A549 (cell line): Measurements from ENCODE around the gene RAB13.

ENCODE experiments used
- BHLHE40 ChIP-seq: IDR thresholded peaks from 2 replicates; pipeline ENCODE4 v1.6.1; 2012; ENCODE audit warnings: low read depth, low read length, inconsistent platforms
- JUNB ChIP-seq: fragments of >200 bp; sonication (Bioruptor Twin); formaldehyde crosslinking; IDR thresholded peaks from 2 replicates; pipeline ENCODE4 v1.6.1; 2016
- RAD21 ChIP-seq, 2 experiments: fragments of >200 bp in 1 of 2; sonication (Bioruptor Twin) in 1 of 2; formaldehyde crosslinking in 1 of 2; IDR thresholded peaks in 1 of 2; conservative IDR thresholded peaks in 1 of 2; 2 replicates in 1 of 2; 3 replicates in 1 of 2; pipeline ENCODE4 v1.6.1; 2012 to 2018; ENCODE audit warnings: inconsistent platforms in 1 of 2
- TF ChIP-seq, protein P1 (sequence below): fragments of >200 bp; sonication (Bioruptor Twin); formaldehyde crosslinking; IDR thresholded peaks from 3 replicates; pipeline ENCODE4 v1.5.1; 2016
- TF ChIP-seq, protein P2 (sequence below): fragments of 200-600 bp; sonication (generic); IDR thresholded peaks from 2 replicates; pipeline ENCODE4 v1.6.1; 2016; ENCODE audit warnings: antibody characterized with exemption, mild to moderate bottlenecking, moderate library complexity
- TF ChIP-seq, protein P3 (sequence below): fragments of 250-450 bp; sonication (Bioruptor Pico); IDR thresholded peaks from 2 replicates; pipeline ENCODE4 v1.5.0; 2021; ENCODE audit warnings: mild to moderate bottlenecking, moderate library complexity, borderline replicate concordance
- TF ChIP-seq, protein P4 (sequence below): fragments of 450-650 bp; IDR thresholded peaks from 2 replicates; pipeline ENCODE4 v1.6.1; 2014; ENCODE audit warnings: antibody characterized with exemption

DNA sequence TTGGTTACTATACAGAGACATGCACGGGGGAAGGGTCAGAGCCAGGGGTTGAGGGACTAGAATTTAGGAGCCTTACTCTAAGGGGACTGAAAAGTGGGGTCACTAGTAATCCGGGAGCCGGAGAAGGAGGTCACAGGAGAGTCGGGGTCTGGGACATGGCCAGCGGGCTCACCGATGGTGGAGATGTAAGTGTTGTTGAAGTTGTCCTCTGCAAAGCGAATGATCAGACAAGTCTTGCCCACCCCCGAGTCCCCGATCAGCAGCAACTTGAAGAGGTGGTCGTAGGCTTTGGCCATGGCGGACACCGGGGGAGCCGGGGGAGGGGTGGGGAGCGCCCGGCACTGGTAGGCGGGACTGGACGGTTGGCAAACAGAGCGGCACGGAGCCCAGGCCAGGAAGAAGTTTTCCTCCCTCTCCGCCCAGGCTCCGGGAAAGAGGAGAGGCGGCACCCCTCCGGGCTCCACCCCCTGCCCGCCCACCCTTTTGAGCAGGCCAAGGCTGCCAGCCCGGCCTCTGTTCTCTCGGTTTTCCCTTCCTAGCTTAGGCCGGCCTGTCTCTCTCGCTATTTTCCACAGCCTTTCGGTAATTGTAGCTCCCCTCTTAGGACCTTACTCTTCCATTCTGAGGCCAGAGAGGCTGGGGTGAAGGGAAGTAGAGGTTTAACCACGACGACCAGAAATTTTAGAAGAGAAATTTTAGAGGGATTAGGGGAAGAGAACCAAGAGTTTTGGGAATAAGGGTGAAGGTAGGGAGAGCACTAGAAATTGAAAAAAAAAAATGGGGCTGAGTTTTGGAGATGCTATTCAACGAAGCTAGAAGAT lies at the start of gene RAB13:
- TF ChIP-seq, protein P1, sequence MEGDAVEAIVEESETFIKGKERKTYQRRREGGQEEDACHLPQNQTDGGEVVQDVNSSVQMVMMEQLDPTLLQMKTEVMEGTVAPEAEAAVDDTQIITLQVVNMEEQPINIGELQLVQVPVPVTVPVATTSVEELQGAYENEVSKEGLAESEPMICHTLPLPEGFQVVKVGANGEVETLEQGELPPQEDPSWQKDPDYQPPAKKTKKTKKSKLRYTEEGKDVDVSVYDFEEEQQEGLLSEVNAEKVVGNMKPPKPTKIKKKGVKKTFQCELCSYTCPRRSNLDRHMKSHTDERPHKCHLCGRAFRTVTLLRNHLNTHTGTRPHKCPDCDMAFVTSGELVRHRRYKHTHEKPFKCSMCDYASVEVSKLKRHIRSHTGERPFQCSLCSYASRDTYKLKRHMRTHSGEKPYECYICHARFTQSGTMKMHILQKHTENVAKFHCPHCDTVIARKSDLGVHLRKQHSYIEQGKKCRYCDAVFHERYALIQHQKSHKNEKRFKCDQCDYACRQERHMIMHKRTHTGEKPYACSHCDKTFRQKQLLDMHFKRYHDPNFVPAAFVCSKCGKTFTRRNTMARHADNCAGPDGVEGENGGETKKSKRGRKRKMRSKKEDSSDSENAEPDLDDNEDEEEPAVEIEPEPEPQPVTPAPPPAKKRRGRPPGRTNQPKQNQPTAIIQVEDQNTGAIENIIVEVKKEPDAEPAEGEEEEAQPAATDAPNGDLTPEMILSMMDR = no peak
- TF ChIP-seq, protein P2, sequence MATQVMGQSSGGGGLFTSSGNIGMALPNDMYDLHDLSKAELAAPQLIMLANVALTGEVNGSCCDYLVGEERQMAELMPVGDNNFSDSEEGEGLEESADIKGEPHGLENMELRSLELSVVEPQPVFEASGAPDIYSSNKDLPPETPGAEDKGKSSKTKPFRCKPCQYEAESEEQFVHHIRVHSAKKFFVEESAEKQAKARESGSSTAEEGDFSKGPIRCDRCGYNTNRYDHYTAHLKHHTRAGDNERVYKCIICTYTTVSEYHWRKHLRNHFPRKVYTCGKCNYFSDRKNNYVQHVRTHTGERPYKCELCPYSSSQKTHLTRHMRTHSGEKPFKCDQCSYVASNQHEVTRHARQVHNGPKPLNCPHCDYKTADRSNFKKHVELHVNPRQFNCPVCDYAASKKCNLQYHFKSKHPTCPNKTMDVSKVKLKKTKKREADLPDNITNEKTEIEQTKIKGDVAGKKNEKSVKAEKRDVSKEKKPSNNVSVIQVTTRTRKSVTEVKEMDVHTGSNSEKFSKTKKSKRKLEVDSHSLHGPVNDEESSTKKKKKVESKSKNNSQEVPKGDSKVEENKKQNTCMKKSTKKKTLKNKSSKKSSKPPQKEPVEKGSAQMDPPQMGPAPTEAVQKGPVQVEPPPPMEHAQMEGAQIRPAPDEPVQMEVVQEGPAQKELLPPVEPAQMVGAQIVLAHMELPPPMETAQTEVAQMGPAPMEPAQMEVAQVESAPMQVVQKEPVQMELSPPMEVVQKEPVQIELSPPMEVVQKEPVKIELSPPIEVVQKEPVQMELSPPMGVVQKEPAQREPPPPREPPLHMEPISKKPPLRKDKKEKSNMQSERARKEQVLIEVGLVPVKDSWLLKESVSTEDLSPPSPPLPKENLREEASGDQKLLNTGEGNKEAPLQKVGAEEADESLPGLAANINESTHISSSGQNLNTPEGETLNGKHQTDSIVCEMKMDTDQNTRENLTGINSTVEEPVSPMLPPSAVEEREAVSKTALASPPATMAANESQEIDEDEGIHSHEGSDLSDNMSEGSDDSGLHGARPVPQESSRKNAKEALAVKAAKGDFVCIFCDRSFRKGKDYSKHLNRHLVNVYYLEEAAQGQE = no peak
- TF ChIP-seq, protein P3, sequence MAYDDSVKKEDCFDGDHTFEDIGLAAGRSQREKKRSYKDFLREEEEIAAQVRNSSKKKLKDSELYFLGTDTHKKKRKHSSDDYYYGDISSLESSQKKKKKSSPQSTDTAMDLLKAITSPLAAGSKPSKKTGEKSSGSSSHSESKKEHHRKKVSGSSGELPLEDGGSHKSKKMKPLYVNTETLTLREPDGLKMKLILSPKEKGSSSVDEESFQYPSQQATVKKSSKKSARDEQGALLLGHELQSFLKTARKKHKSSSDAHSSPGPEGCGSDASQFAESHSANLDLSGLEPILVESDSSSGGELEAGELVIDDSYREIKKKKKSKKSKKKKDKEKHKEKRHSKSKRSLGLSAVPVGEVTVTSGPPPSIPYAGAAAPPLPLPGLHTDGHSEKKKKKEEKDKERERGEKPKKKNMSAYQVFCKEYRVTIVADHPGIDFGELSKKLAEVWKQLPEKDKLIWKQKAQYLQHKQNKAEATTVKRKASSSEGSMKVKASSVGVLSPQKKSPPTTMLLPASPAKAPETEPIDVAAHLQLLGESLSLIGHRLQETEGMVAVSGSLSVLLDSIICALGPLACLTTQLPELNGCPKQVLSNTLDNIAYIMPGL (CRISPR knock-in tag) = no peak
- TF ChIP-seq RAD21 (conservative IDR thresholded peaks at IDR 0.05 in 1 of 2, IDR thresholded peaks at IDR 0.05 in 1 of 2) (no peak), BHLHE40 (no peak), JUNB (no peak)
- TF ChIP-seq, protein P4, sequence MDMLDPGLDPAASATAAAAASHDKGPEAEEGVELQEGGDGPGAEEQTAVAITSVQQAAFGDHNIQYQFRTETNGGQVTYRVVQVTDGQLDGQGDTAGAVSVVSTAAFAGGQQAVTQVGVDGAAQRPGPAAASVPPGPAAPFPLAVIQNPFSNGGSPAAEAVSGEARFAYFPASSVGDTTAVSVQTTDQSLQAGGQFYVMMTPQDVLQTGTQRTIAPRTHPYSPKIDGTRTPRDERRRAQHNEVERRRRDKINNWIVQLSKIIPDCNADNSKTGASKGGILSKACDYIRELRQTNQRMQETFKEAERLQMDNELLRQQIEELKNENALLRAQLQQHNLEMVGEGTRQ = no peak
